GM12801 (cell line): ENCODE results near the gene TEX48.
A peak's percentile ranks its signal among the peaks of the same experiment; 100 is the strongest.

Experiments used
- CTCF ChIP-seq: IDR thresholded peaks from one replicate; pipeline ENCODE4 v1.5.1; 2011; ENCODE audit warnings: control low read depth; ENCODE audit not compliant: insufficient read length; ENCODE audit errors: extremely low read depth

Gene TEX48

DNA sequence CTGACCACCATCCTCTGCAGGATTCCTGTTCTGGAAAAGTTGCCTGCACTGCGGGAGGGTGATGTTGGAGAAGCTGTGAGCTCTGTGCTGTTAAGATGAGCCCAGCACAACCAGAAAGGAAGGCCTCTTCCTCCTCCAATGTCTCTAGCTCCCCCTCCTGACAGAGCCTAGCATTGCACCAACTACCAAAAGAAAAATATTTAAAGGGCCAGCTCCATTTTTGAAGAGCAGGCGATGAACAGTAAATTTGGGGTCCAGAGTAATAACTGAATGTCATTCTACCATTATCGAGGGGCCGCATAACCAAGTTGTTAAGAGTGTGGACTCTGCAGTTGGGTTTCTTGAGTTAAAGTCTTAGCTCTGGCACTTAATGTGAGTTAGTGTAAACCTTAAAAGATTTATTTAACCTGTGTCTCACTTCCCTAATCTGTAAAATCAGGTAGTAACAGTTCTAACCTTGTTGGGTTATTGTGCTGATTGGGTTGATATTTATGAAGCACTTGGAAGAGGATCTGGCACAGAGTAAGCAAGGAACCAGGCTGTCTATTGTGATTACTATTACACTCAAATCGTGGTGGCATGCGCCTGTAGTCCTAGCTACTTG, 28.3 kb downstream of the TEX48 start:
- peak; percentile 69 for TF ChIP-seq CTCF

DNA sequence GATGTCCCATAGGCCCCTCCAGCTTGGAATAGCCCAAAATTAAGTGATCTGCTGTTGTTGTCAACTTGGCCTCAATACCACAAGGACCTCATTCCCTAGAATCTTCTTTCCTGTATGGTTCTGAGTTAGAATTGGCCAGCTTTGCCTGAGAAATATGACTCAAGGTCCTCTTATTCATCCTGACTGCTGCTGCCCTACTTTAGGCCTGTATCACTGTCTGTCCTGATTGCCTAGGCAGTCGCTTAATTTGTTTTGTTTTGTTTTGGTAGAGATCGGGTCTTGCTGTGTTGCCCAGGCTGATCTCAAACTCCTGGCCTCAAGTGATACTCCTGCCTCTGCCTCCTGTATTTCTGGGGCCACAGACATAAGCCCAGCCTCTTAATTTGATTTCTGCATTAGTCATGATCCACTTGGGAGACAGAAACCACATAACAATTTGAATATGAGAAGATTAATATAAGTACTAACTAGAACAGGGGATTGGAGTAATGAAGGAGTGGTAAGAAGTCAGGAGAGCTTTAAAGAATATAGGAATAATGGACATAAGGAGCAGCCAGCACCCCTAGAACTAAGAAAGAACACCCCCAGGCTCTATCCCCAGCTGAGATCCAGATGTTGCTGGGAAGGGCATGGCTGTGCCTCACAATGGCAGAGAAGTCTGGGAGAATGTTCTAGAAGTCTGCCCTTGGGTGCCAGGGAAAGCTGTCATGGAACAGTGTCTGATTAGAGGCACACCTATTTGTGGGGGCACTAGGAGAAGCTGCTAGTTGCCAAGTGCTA, 29.0 kb downstream of the TEX48 start:
- TF ChIP-seq CTCF = no peak

GRCh38 chr9:114643896-114644295, 38.1 kb downstream of the TEX48 start:
- no peak for TF ChIP-seq CTCF

GRCh38 chr9:114643001-114643400, 39.0 kb downstream of the TEX48 start:
- TF ChIP-seq CTCF = no peak

DNA sequence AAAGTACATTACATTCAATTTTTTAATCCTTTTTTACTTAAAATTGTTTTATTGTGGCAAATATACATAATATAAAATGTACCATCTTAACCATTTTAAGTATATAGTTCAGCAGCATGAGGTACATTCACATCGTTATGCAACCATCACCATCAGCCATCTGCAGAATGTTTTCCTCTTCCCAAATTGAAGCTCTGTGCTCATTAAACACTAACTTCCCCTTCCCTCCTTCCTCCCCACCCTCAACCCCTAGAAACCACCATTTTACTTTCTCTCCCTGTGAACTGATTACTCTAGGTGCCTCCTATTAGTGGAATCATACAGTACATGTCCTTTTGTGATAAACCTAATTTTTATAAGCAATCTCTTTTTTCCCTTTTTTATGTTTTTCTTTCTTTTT, 40.0 kb downstream of the TEX48 start:
- no peak for TF ChIP-seq CTCF

DNA sequence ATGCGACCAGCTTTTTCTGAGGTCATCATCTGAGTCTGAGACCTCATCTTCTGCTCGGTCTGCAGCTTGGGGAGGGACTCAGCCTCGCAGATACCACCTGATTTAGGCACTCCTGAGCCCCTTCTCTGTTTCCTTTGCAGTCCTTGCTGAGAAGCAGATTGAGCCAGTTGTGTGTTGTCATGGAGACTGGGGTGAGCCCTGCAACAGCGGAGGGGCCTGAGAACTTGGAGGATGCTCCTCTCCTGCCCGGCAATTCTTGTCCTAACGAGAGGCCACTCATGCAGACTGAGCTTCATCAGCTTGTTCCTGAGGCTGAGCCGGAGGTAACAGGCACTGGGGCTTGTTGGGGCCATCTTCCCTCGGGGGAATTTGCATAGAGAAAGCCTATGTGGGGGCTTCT, 43.6 kb downstream of the TEX48 start:
- no peak for TF ChIP-seq CTCF

- TF ChIP-seq CTCF = no peak
These were observed 47.6 kb downstream of the TEX48 start for GRCh38 chr9:114634387-114634786.
